Pancreas (tissue), 10 donors: ENCODE measurements around the gene SLC22A24. TPM values are rescaled to one million over a fixed set of nuclear protein-coding genes. Genes with fewer than 3 reads are reported as not detected.
"Not testable (repeated sequence)": the region's sequence is repeated elsewhere in the genome, so short reads cannot be mapped to it uniquely, and the experiment has no call there.

Experiments
- ATAC-seq, 4 donors: fragments of 200-7000 bp; cut with Tn5 transposase; one replicate each; pipeline versions ENCODE4 v1.8.0 to v1.9.1; 2020; ENCODE audit warnings: mild to moderate bottlenecking in 4 of 4, moderate library complexity in 4 of 4
- DNase-seq, 6 donors: peaks; one replicate each; pipeline ENCODE4 v3.0.0-alpha.2; 2020
- FAIRE-seq: peaks from 2 replicates; lab custom pipeline; 2012; peaks lifted over from hg19 to GRCh38; lab: Jason Lieb, UNC
- H3K27ac ChIP-seq, 4 donors: fragments of 200-600 bp; sonication (generic); 1 replicate in 3 of 4; 2 replicates in 1 of 4; pipeline versions ENCODE4 v1.5.0 to v1.8.0; 2020
- H3K27me3 ChIP-seq, 4 donors: fragments of 200-600 bp; one replicate each; pipeline ENCODE4 v1.8.0; 2021
- H3K36me3 ChIP-seq, 3 donors: fragments of 200-600 bp; sonication (generic) in 1 of 3; one replicate each; pipeline versions ENCODE4 v1.5.0 to v1.8.0; 2020 to 2021
- H3K4me1 ChIP-seq, 3 donors: fragments of 200-600 bp; one replicate each; pipeline ENCODE4 v1.8.0; 2021
- H3K4me3 ChIP-seq, 4 donors: fragments of 200-600 bp; sonication (generic) in 2 of 4; one replicate each; pipeline versions ENCODE4 v1.5.0 to v1.8.0; 2020 to 2021
- H3K9me3 ChIP-seq, 4 donors: fragments of 200-600 bp; one replicate each; pipeline ENCODE4 v1.8.0; 2021
- CTCF ChIP-seq, 4 donors: fragments of 200-600 bp; sonication (generic) in 3 of 4; IDR thresholded peaks; one replicate each; pipeline versions ENCODE4 v1.5.0 to v1.8.0; 2021; ENCODE audit warnings: antibody characterized with exemption in 4 of 4
- WGBS, 2 donors: extraction: QIAGEN DNeasy Blood & Tissue Kit; methylation state at CpG; one replicate each; pipeline ENCODE4 v1.1.7; 2013; 5-methylcytosine and 5-hydroxymethylcytosine counted together
- intact Hi-C, 3 donors: fragments of 100-400 bp; cut with DNase I; formaldehyde crosslinking; loops; one replicate each; pipeline versions ENCODE4 v1.11.1 to v1.14.2; 2022
- polyA plus RNA-seq, 2 donors: library from polyadenylated mRNA; stranded (reverse); fragments of 200-250 nt; gene quantifications; one replicate each; pipeline ENCODE4 v1.2.3, GENCODE V29; 2013
- total RNA-seq, 6 donors: library from RNA; stranded (reverse); fragmentation: NEBNext Ultra II Directional in 4 of 6; extraction: Animal tissue kit (Norgen Biotek cat#: 25700) in 4 of 6; gene quantifications; one replicate each; pipeline versions ENCODE4 v1.2.1 to v1.2.4, GENCODE V29; 2021 to 2023
- donor health status: healthy with polysubstance abuse.
- donor health status: DM: no; HTN: no; CAD: no; lungs with moderate emphysema.
- donor health status: DM: no; HTN: no; CAD: no.
- donor health status: control.
- donor health status: control.
- donor health status: Bipolar disorder and iron deficiency.
- donor health status: DM: yes; HTN: yes; CAD: no.
- donor health status: DM: no; HTN: no; CAD: no.
- donor health status: DM: no; HTN: no; CAD: no.
- donor health status: DM: yes; HTN: yes; CAD: no.

The SLC22A24 gene
- total and polyA plus RNA-seq, 8 donors, result not detected

GRCh38 chr11:63099555-63099954 lies 44.5 kb downstream of the SLC22A24 start:
- Histone ChIP-seq H3K9me3 (no peaks in the 10 kb centered on the region), H3K4me1 (no peaks in the 10 kb centered on the region), H3K27me3 (no peaks in the 10 kb centered on the region), H3K4me3 (no peak overlapping the region), H3K27ac (no peak overlapping the region), H3K36me3 (no peaks in the 10 kb centered on the region)
- intact Hi-C loops, result no loop called here
- DNase-seq (no peak), FAIRE-seq (no peak), ATAC-seq (no peak)
- WGBS, 2 donors, result 68 to 86% methylated on average over 3 of the region's 3 CpGs
- no peak for TF ChIP-seq CTCF (IDR thresholded peaks at IDR 0.05)

GRCh38 chr11:63080682-63081081 lies 63.3 kb downstream of the SLC22A24 start:
- no peak for ATAC-seq
- no peaks in the 10 kb centered on the region for H3K36me3 ChIP-seq

GRCh38 chr11:63046203-63046602 lies 97.8 kb downstream of the SLC22A24 start:
- ATAC-seq, H3K9me3 ChIP-seq, H3K27ac ChIP-seq, H3K27me3 ChIP-seq, H3K36me3 ChIP-seq, intact Hi-C loops, DNase-seq, H3K4me3 ChIP-seq, FAIRE-seq, H3K4me1 ChIP-seq: not testable (repeated sequence)
- 33 to 46% methylated on average over 1 of the region's 1 CpG for WGBS, 2 donors

More at GRCh38 chr11:63080682-63081081, 63.3 kb downstream of the SLC22A24 start:
- Histone ChIP-seq H3K27ac (no peak overlapping the region), H3K4me1 (no peaks in the 10 kb centered on the region), H3K4me3 (no peak overlapping the region), H3K27me3 (no peaks in the 10 kb centered on the region), H3K9me3 (no peaks in the 10 kb centered on the region)
- DNase-seq (no peak), FAIRE-seq (no peak)
- WGBS, 2 donors, result 57 to 67% methylated on average over 2 of the region's 2 CpGs
- TF ChIP-seq CTCF (IDR thresholded peaks at IDR 0.05), result no peak
- intact Hi-C loops, result no loop called here

GRCh38 chr11:63042596-63042995 lies 101.4 kb downstream of the SLC22A24 start:
- intact Hi-C loops, result no loop called here
- H3K27me3 ChIP-seq, result no peaks in the 10 kb centered on the region
- H3K4me1 ChIP-seq, result no peaks in the 10 kb centered on the region
- no peak overlapping the region for H3K27ac ChIP-seq
- DNase-seq (no peak), ATAC-seq (peak in 1 of 4 donors; percentile 48), FAIRE-seq (no peak)
- no peaks in the 10 kb centered on the region for H3K9me3 ChIP-seq
- no peak for TF ChIP-seq CTCF (IDR thresholded peaks at IDR 0.05)
- no peak overlapping the region for H3K4me3 ChIP-seq
- WGBS, 2 donors, result 79 to 91% methylated on average over 3 of the region's 3 CpGs
- no peaks in the 10 kb centered on the region for H3K36me3 ChIP-seq

GRCh38 chr11:63032457-63032856 lies 111.6 kb downstream of the SLC22A24 start:
- intact Hi-C loops, result no loop called here
- Histone ChIP-seq H3K4me1 (no peaks in the 10 kb centered on the region), H3K4me3 (no peak overlapping the region), H3K27ac (no peak overlapping the region), H3K27me3 (no peaks in the 10 kb centered on the region), H3K36me3 (no peaks in the 10 kb centered on the region), H3K9me3 (no peaks in the 10 kb centered on the region)
- WGBS, 2 donors, result 94 to 97% methylated on average over 4 of the region's 4 CpGs
- FAIRE-seq (no peak), DNase-seq (no peak), ATAC-seq (no peak)
- TF ChIP-seq CTCF (IDR thresholded peaks at IDR 0.05), result no peak

Other genes starting within 250 kb of the SLC22A24 start
- gene CHRM1, start 222.9 kb downstream of the SLC22A24 start, total RNA-seq, result under 1 TPM in 5 of 6 donors, not detected in 1; 0.06 to 0.15 (median 0.09) TPM
- under 1 TPM; 0.14 to 0.19 TPM for gene CHRM1, start 222.9 kb downstream of the SLC22A24 start, polyA plus RNA-seq
- not detected for gene SLC22A6, start 159.3 kb downstream of the SLC22A24 start, total RNA-seq
- gene SLC22A6, start 159.3 kb downstream of the SLC22A24 start, polyA plus RNA-seq, result not detected
- gene SLC22A8, start 128.4 kb downstream of the SLC22A24 start, total RNA-seq, result not detected
- gene SLC22A8, start 128.4 kb downstream of the SLC22A24 start, polyA plus RNA-seq, result not detected
- not detected for gene SLC22A25, start 99.4 kb upstream of the SLC22A24 start, total RNA-seq
- not detected for gene SLC22A25, start 99.4 kb upstream of the SLC22A24 start, polyA plus RNA-seq
- under 1 TPM in 4 of 6 donors, not detected in 2; 0.12 to 0.44 (median 0.20) TPM for gene SLC22A9, start 225.6 kb upstream of the SLC22A24 start, total RNA-seq
- under 1 TPM in 1 of 2 donors, not detected in 1; 0.26 TPM for gene SLC22A9, start 225.6 kb upstream of the SLC22A24 start, polyA plus RNA-seq